H1 (cell line): ENCODE data around the gene TRMT44. TPM values are rescaled to one million over a fixed set of nuclear protein-coding genes. Genes with fewer than 3 reads are reported as not detected.

ENCODE experiments used
- CTCF ChIA-PET: fragments of 300-600 bp; sonication (Branson Sonifier 250); formaldehyde crosslinking; loops from one replicate; lab custom pipeline; 2021; ENCODE audit not compliant: partially characterized antibody; lab: Charles Lee
- POLR2A ChIA-PET: fragments of 300-600 bp; sonication (Branson Sonifier 250); formaldehyde crosslinking; loops from one replicate; lab custom pipeline; 2021; ENCODE audit warnings: inconsistent platforms; ENCODE audit not compliant: partially characterized antibody; lab: Charles Lee
- DNase-seq, 2 experiments: peaks; one replicate each; pipeline versions ENCODE4 v3.0.0 to v3.0.0-alpha.2; 2010 to 2022; ENCODE audit warnings: low spot score in 2 of 2, low read depth in 1 of 2, mixed read lengths in 1 of 2
- FAIRE-seq: peaks from 2 replicates; lab custom pipeline; 2011; peaks lifted over from hg19 to GRCh38; lab: Jason Lieb, UNC
- H2AFZ ChIP-seq: 2 replicates; pipeline ENCODE4 v1.8.1; 2012; ENCODE audit warnings: low read length, inconsistent platforms
- H2AK5ac ChIP-seq: 2 replicates; pipeline ENCODE4 v1.6.1; 2013; ENCODE audit warnings: low read depth, low read length
- H2BK120ac ChIP-seq: replicated peaks from 2 replicates; pipeline ENCODE3; 2013; ENCODE audit warnings: low read depth, low read length, inconsistent platforms
- H2BK12ac ChIP-seq: 2 replicates; pipeline ENCODE4 v1.6.1; 2013; ENCODE audit warnings: low read depth, low read length
- H2BK15ac ChIP-seq: 2 replicates; pipeline ENCODE4 v1.6.1; 2013; ENCODE audit warnings: low read length
- H2BK20ac ChIP-seq: 2 replicates; pipeline ENCODE4 v1.6.1; 2013; ENCODE audit warnings: low read length
- H2BK5ac ChIP-seq: 2 replicates; pipeline ENCODE4 v1.6.1; 2013; ENCODE audit warnings: low read depth, low read length
- H3K14ac ChIP-seq: 2 replicates; pipeline ENCODE4 v1.6.1; 2013; ENCODE audit warnings: inconsistent platforms; ENCODE audit not compliant: insufficient read length
- H3K18ac ChIP-seq: 2 replicates; pipeline ENCODE4 v1.6.1; 2013; ENCODE audit warnings: low read length; ENCODE audit errors: extremely low read depth
- H3K23ac ChIP-seq: 2 replicates; pipeline ENCODE4 v1.6.1; 2013; ENCODE audit warnings: inconsistent platforms; ENCODE audit not compliant: insufficient read length
- H3K23me2 ChIP-seq: 2 replicates; pipeline ENCODE4 v1.6.1; 2013; ENCODE audit warnings: low read depth, low read length
- H3K27ac ChIP-seq: 2 replicates; pipeline ENCODE4 v1.6.1; 2011; ENCODE audit warnings: low read depth, low read length, inconsistent platforms
- H3K27me3 ChIP-seq, 4 experiments: replicated peaks in 1 of 4; 1 replicate in 1 of 4; 2 replicates in 3 of 4; pipeline versions ENCODE4 v1.6.1 to v1.8.1; 2011 to 2013; ENCODE audit warnings: low read length in 3 of 4, mild to moderate bottlenecking in 3 of 4, inconsistent platforms in 2 of 4, mixed read lengths in 2 of 4, moderate library complexity in 1 of 4; ENCODE audit not compliant: control insufficient read depth in 3 of 4, insufficient read depth in 3 of 4; ENCODE audit errors: extremely low read depth in 1 of 4
- H3K36me3 ChIP-seq, 4 experiments: 2 replicates each; pipeline versions ENCODE4 v1.6.1 to v1.8.1; 2011 to 2013; ENCODE audit warnings: mild to moderate bottlenecking in 4 of 4, low read length in 3 of 4, moderate library complexity in 2 of 4, control low read depth in 1 of 4, inconsistent platforms in 1 of 4; ENCODE audit not compliant: insufficient read depth in 4 of 4, control insufficient read depth in 2 of 4
- H3K4ac ChIP-seq: replicated peaks from 2 replicates; pipeline ENCODE3; 2013; ENCODE audit warnings: low read length, low read depth, mixed read lengths, inconsistent platforms; ENCODE audit not compliant: insufficient read length
- H3K4me1 ChIP-seq, 4 experiments: replicated peaks in 1 of 4; 1 replicate in 1 of 4; 2 replicates in 3 of 4; pipeline versions ENCODE4 v1.6.1 to v1.8.1; 2011 to 2013; ENCODE audit warnings: low read length in 3 of 4, inconsistent platforms in 2 of 4, mixed read lengths in 1 of 4; ENCODE audit not compliant: insufficient read depth in 4 of 4, control insufficient read depth in 3 of 4
- H3K4me2 ChIP-seq, 2 experiments: 2 replicates each; pipeline versions ENCODE4 v1.6.1 to v1.8.1; 2011 to 2013; ENCODE audit warnings: low read depth in 2 of 2, low read length in 2 of 2, control low read depth in 1 of 2, inconsistent platforms in 1 of 2, mild to moderate bottlenecking in 1 of 2; ENCODE audit not compliant: insufficient read depth in 1 of 2
- H3K4me3 ChIP-seq, 4 experiments: fragments of 200-600, 300-600 bp in 1 of 4; sonication (generic), shearing (Covaris generic), sonication (Bioruptor Twin) in 1 of 4; 2 replicates each; pipeline versions ENCODE4 v1.5.1 to v1.8.1; 2011 to 2016; ENCODE audit warnings: low read length in 4 of 4, low read depth in 3 of 4, control low read depth in 2 of 4, inconsistent platforms in 2 of 4, mild to moderate bottlenecking in 2 of 4, mixed read lengths in 1 of 4, moderate library complexity in 1 of 4; ENCODE audit not compliant: insufficient read depth in 2 of 4; ENCODE audit errors: extremely low read depth in 1 of 4
- H3K56ac ChIP-seq: replicated peaks from 2 replicates; pipeline ENCODE3; 2013; ENCODE audit warnings: low read depth, mild to moderate bottlenecking, mixed read lengths, low read length, inconsistent platforms; ENCODE audit not compliant: insufficient read length
- H3K79me1 ChIP-seq: 2 replicates; pipeline ENCODE4 v1.6.1; 2013; ENCODE audit warnings: low read depth, low read length, control low read depth
- H3K79me2 ChIP-seq, 2 experiments: 2 replicates each; pipeline versions ENCODE4 v1.6.1 to v1.8.1; 2012 to 2013; ENCODE audit warnings: low read length in 2 of 2, mild to moderate bottlenecking in 2 of 2, inconsistent platforms in 1 of 2; ENCODE audit not compliant: insufficient read depth in 2 of 2, control insufficient read depth in 1 of 2
- H3K9ac ChIP-seq, 4 experiments: replicated peaks in 1 of 4; 1 replicate in 1 of 4; 2 replicates in 3 of 4; pipeline versions ENCODE4 v1.6.1 to v1.8.1; 2011 to 2013; ENCODE audit warnings: low read depth in 3 of 4, low read length in 3 of 4, control low read depth in 2 of 4, mild to moderate bottlenecking in 2 of 4, moderate library complexity in 2 of 4, inconsistent platforms in 1 of 4; ENCODE audit errors: extremely low read depth in 1 of 4
- H3K9me3 ChIP-seq, 2 experiments: 2 replicates each; pipeline versions ENCODE4 v1.6.1 to v1.8.1; 2012 to 2013; ENCODE audit warnings: mild to moderate bottlenecking in 2 of 2, moderate library complexity in 2 of 2, control low read depth in 1 of 2, inconsistent platforms in 1 of 2, low read depth in 1 of 2, low read length in 1 of 2, mixed read lengths in 1 of 2; ENCODE audit not compliant: insufficient read depth in 2 of 2
- H4K20me1 ChIP-seq, 2 experiments: replicated peaks in 1 of 2; 2 replicates each; pipeline versions ENCODE3 to v1.8.1; 2011 to 2013; ENCODE audit warnings: inconsistent platforms in 2 of 2, low read length in 2 of 2, mild to moderate bottlenecking in 1 of 2; ENCODE audit not compliant: insufficient read depth in 2 of 2, control insufficient read depth in 1 of 2
- H4K5ac ChIP-seq: 2 replicates; pipeline ENCODE4 v1.6.1; 2013; ENCODE audit warnings: low read length, low read depth, mixed read lengths, inconsistent platforms; ENCODE audit not compliant: insufficient read length
- H4K8ac ChIP-seq: 2 replicates; pipeline ENCODE4 v1.8.0; 2013; ENCODE audit warnings: mild to moderate bottlenecking, moderate library complexity, low read length, inconsistent platforms; ENCODE audit not compliant: insufficient read depth; ENCODE audit errors: extremely low read depth
- H4K91ac ChIP-seq: replicated peaks from 2 replicates; pipeline ENCODE3; 2013; ENCODE audit warnings: low read length, mixed read lengths, inconsistent platforms; ENCODE audit not compliant: insufficient read length
- CHD2 ChIP-seq: IDR thresholded peaks from 2 replicates; pipeline ENCODE4 v1.6.1; 2012; ENCODE audit warnings: low read length, improper control_type of control experiment
- PHF8 ChIP-seq: fragments of 200-600 bp; sonication (generic); conservative IDR thresholded peaks from 2 replicates; pipeline ENCODE4 v1.7.1; 2012; ENCODE audit warnings: low read depth, mild to moderate bottlenecking, inconsistent platforms, low read length, moderate library complexity
- WGBS, 2 experiments: shearing (Covaris generic) in 1 of 2; methylation state at CpG; one replicate each; pipeline versions ENCODE4 v1.1.6 to v1.1.7; 2013 to 2015; ENCODE audit warnings: low lambda C conversion rate in 2 of 2, mixed read lengths in 2 of 2, inconsistent platforms in 1 of 2, low coverage in 1 of 2, missing lambda C conversion rate in 1 of 2; ENCODE audit not compliant: insufficient replicate concordance in 2 of 2, insufficient coverage in 1 of 2, insufficient read length in 1 of 2; ENCODE audit errors: extremely low coverage in 1 of 2, missing lambda C conversion rate in 1 of 2; 5-methylcytosine and 5-hydroxymethylcytosine counted together
- polyA plus RNA-seq, 7 experiments: library from polyadenylated mRNA; depleted of rRNA in 3 of 7; stranded (reverse) in 5 of 7; unstranded in 2 of 7; fragments of >200 nt in 5 of 7; fragments of 200-250 nt in 2 of 7; gene quantifications; 1 replicate in 5 of 7; 2 replicates in 1 of 7; 4 replicates in 1 of 7; pipeline versions ENCODE4 v1.2.1 to v1.2.3, GENCODE V29; 2011 to 2013; ENCODE audit warnings: missing spikeins in 2 of 7, mixed read lengths in 2 of 7
- total RNA-seq: library from RNA; stranded (reverse); fragmentation: NEBNext Ultra II Directional; extraction: Animal tissue kit (Norgen Biotek cat#: 25700); gene quantifications from 2 replicates; pipeline ENCODE4 v1.2.1, GENCODE V29; 2021
- TF ChIP-seq, protein P1 (sequence below): IDR thresholded peaks from 2 replicates; pipeline ENCODE4 v1.6.1; 2012; ENCODE audit warnings: inconsistent platforms

TRMT44 gene
- total and polyA plus RNA-seq, 2 of the 8 experiments (the other 6 are each of a cell fraction or from before 2014, with no cell fraction given) = 8.6 to 23.9 TPM

DNA sequence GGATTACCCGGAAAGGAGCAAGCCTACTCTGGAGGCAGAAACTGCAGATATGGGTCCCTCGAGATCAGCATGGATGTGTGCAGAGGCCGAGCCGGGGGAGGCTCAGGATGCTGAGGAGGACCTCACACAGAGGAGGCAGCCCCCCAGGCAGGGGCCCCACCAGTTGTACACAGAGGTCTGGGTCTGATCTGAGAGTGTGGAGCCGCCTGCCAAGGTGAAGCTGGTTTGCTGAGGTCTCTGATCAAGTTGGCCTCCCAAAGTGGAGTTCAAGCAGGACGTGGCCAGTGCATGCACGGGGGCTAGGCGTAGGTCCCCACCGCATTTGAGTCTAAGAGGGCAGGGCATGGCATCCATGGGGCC is 35.1 kb upstream of the TRMT44 start:
- CTCF ChIA-PET = interaction anchor here (0.7 to 6.5 kb wide), 10 partner anchors 11 to 169 kb away, joined by 3 to 74 read pairs (median 4); partner anchors contain the start of gene HTRA3
- no peak overlapping the region for H3K18ac ChIP-seq
- no peaks in the 10 kb centered on the region for H3K27me3 ChIP-seq
- H4K20me1 ChIP-seq = no peaks in the 10 kb centered on the region
- no peak overlapping the region for H2BK12ac ChIP-seq
- H4K91ac ChIP-seq = no peak overlapping the region
- H3K9me3 ChIP-seq = no peaks in the 10 kb centered on the region; a peak in 1 of 4 replicates
- H3K4me1 ChIP-seq = peaks cover 0 to 3% (median 2%) of the 10 kb centered on the region in 4 experiments; a peak in 5 of 7 replicates
- POLR2A ChIA-PET = no interaction called here
- no peak overlapping the region for H3K4me2 ChIP-seq
- no peaks in the 10 kb centered on the region for H3K79me1 ChIP-seq
- H2AFZ ChIP-seq = no peak overlapping the region
- no peak overlapping the region for H3K14ac ChIP-seq
- no peak overlapping the region for H2BK5ac ChIP-seq
- H3K23me2 ChIP-seq = no peaks in the 10 kb centered on the region
- no peak overlapping the region for H3K27ac ChIP-seq
- FAIRE-seq = no peak
- 80% methylated on average over 9 of the region's 9 CpGs; no CpG with 5 or more reads in 1 of the 2 experiments for WGBS, 2 experiments
- no peak overlapping the region for H2AK5ac ChIP-seq
- H3K79me2 ChIP-seq = no peaks in the 10 kb centered on the region
- H3K23ac ChIP-seq = no peak overlapping the region
- no peak overlapping the region for H4K5ac ChIP-seq
- H3K36me3 ChIP-seq = peaks cover 0 to 3% (median 0%) of the 10 kb centered on the region in 4 experiments; a peak in 1 of 8 replicates
- H3K56ac ChIP-seq = no peak overlapping the region
- no peak for DNase-seq
- H3K9ac ChIP-seq = no peak overlapping the region
- H3K4me3 ChIP-seq = no peak overlapping the region
- no peak overlapping the region for H2BK20ac ChIP-seq
- no peak overlapping the region for H3K4ac ChIP-seq
- H2BK15ac ChIP-seq = no peak overlapping the region
- H4K8ac ChIP-seq = no peak overlapping the region
- no peak overlapping the region for H2BK120ac ChIP-seq
- TF ChIP-seq CHD2 (no peak), PHF8 (no peak)
- TF ChIP-seq, protein P1, sequence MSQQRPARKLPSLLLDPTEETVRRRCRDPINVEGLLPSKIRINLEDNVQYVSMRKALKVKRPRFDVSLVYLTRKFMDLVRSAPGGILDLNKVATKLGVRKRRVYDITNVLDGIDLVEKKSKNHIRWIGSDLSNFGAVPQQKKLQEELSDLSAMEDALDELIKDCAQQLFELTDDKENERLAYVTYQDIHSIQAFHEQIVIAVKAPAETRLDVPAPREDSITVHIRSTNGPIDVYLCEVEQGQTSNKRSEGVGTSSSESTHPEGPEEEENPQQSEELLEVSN = no peak
